ENCODE data around the gene MRGPRD. TPM values are rescaled to one million over a fixed set of nuclear protein-coding genes. Genes with fewer than 3 reads are reported as not detected.
"Not testable (repeated sequence)": the region's sequence is repeated elsewhere in the genome, so short reads cannot be mapped to it uniquely, and the experiment has no call there.

Gene MRGPRD
- polyA plus RNA-seq, 1 donor = not detected

- DNase-seq = no peak
These were observed 12.8 kb upstream of the MRGPRD start for GRCh38 chr11:68993546-68993945.

- no peak for DNase-seq
These were observed 12.0 kb upstream of the MRGPRD start for GRCh38 chr11:68992743-68993255.

- DNase-seq = no peak
These were observed 10.4 kb upstream of the MRGPRD start for GRCh38 chr11:68990995-68991780.

- no peak for DNase-seq
These were observed 9.3 kb upstream of the MRGPRD start for GRCh38 chr11:68989936-68990606.

GRCh38 chr11:68988491-68988890 lies 7.7 kb upstream of the MRGPRD start:
- DNase-seq = no peak

DNA sequence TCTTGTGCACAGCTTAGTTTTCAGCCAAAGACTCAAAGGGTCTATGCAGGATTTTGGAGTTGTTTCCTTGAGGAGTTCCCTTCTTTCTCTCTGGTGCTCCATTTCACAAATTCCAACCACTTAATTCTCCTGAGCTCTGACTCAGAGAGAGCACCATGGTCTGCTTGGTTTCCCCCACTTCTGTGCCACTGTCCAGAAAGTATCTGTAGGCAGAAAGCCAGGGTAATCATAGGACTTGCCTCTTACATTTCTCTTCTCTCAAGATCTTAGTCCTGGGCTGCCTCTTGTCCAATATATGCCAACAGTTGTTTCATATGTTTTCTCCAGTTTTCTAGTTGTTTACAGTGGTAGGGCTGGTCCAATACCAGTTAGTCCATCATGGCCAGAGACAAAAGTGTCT lies 6.4 kb upstream of the MRGPRD start:
- no peak for DNase-seq

DNA sequence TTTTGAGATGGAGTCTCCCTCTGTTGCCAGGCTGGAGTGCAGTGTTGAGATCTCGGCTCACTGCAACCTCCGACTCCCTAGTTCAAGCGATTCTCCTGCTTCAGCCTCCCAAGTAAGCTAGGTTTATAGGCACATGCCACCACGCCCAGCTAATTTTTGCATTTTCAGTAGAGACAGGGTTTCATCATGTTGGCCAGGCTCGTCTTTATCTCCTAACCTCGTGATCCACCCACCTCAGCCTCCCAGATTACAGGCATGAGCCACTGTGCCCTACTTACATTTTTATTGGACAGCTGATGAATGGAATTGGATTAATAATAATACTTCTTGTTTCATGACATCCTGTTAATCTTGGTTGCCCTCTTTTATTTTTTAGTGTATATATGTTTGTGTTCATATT lies 3.0 kb upstream of the MRGPRD start:
- DNase-seq = no peak

GRCh38 chr11:68982134-68982533 lies 1.3 kb upstream of the MRGPRD start:
- DNase-seq = no peak

DNA sequence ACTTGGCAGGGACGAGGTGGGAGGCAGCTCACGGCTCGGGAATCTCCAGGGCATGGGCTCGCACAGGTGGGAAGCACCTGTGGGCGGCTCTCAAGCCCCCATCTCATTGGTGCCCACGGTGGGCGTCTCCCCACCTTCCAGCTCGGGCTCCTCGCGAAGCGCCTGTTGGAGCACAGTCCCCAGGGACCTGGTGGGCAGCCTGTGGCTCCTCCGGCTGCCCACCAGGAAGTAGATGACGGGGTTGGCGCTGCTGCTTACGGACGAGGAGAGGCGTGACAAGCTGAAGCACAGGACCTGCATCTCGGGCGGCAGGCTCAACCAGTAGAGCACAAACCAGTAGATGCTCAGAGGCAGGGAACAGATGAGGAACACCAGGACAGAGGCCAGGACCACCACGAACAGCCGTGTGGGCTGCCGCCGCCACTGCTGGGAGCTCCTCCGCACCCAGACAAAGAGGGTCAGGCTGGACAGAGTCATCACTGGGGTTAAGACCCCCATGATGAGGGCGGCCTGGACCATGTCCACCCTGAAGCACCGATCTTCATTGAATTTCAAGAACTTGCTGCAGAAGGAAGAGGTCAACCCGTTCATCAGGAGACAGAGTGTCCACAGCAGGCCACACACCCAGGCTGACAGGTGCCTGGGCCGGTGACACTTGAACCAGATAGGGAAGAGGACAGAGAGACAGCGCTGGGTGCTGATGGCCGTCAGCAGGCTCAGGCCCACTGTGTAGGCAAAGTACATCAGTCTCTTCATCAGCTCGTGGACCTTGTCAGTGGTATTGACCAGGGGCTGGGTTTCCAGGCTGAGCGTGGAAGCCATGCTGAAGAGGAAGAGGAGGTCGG lies 633 bp downstream of the MRGPRD start:
- DNase-seq = no peak

DNA sequence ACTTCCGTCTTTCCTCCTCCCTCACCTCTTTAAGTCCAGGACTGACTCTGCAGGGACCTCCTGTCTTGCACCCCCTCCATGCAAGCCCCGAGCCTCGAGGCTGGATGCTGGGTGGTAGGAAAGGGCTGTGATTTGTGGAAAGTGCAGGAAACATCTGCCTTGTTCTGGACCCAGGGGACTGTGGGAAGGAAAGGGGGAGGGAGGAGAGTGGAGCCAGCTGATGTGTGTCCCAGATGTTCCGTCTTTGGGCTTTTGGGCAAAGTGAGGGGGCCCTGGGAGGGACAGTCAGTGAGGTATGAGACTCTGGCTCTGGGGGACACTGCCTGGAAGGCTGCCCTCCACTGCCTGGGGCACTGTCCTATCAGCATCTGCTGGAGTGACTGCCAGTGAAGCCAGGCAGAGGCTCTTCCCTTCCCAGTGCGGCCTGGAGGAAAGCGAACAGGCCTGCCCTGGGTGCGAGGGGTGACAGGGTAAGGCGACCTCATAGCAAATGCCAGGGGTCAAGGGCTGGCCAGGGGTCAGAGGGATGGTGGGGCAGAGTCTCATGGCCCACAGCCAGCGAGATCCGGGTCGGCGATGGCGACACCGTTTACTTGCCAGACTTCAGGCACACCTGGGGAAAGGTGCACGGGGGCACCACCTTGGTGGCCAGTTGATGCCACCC lies 1.7 kb downstream of the MRGPRD start:
- no peak for DNase-seq

DNA sequence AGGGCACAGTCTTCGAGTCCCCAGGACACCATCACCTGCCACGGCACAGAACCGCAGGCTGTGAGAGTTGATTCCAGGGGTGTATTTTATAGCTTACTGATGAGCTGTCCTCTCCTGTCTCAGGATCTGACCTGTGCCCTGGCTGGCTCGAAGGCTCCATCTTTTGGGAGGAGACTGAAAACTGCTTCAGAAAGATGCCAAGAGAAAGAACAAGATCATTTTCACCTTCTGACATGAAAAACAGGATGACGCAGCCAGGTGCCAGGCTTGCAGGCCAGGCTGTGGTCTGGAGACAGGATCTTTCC lies 2.2 kb downstream of the MRGPRD start:
- no peak for DNase-seq

GRCh38 chr11:68977781-68978625 lies 2.8 kb downstream of the MRGPRD start:
- DNase-seq = no peak

- no peak for DNase-seq
These were observed 4.2 kb downstream of the MRGPRD start for GRCh38 chr11:68976563-68976962.

GRCh38 chr11:68976095-68976494 lies 4.7 kb downstream of the MRGPRD start:
- DNase-seq = no peak

GRCh38 chr11:68974421-68975194 lies 6.2 kb downstream of the MRGPRD start:
- DNase-seq = no peak

DNA sequence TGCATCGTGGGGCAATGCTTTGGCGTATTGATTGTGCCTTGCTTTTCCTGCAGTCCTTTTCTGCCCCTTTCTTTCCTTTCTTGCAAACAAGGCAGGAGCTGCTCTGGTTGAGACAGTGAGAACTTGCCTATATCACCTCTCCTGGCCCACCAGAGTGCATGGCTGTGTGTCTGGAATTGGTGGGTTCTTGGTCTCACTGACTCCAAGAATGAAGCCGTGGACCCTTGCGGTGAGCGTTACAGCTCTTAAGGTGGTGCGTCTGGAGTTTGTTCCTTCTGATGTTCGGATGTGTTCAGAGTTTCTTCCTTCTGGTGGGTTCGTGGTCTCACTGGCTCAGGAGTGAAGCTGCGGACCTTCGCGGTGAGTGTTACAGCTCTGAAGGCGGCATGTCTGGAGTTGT lies 7.1 kb downstream of the MRGPRD start:
- not testable (repeated sequence) for DNase-seq

DNA sequence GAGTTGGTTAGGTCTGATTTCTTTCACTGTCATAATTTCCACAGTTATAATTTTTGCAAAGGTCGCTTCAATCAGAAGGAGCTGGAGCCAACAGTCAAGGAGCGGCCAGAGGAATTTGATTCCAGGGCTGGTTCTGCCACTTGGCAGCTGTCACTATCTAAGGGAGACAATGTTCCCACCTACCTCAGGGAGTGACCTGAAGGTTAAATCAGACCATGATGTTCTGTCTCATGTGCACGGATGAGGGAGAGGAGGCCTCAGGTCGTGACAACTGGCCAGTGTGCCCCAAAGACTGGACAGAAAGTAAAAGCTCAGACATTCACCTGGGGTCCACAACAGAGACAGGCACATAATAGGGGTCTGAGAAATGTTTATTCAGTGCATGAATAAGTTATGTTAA lies 7.6 kb downstream of the MRGPRD start:
- DNase-seq = no peak

DNA sequence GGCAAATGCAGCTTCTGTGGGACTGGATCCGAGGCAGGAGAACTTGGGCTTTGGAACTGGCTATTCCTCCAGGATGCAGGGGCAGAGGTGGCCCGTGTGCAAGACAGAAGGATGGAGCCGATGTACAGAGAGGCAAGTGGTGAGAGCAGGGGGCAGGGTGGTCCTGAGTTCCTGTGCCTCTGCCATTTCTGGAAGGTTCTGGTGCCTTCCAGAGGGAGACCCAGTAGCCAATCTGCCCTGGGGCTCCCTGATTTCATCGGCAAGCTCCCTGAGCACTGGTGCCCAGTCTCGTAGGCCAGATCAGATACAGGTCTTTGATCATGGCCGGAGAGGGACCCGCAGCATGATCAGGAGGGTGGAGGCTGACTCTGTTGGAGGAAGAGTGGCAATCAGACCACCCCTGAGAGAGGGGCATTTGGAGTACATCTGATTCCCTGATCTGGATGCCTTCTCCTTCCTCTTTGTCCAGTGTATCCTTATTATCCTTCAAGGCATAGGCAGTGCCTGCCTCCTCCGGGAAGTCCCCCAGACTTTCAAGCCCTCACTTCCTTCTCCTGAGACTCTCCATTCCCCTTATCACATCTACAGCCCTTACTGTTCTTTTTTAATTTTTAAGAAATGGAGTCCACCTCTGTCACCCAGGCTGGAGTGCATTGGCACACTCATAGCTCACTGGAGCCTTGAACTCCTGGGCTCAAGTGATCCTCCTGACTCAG lies 9.7 kb downstream of the MRGPRD start:
- no peak for DNase-seq

GRCh38 chr11:68969386-68969785 lies 11.4 kb downstream of the MRGPRD start:
- no peak for DNase-seq

Measured in left kidney (tissue), 2 donors.